H9 (cell line): ENCODE results near the gene IQCN. TPM values are rescaled to one million over a fixed set of nuclear protein-coding genes. Genes with fewer than 3 reads are reported as not detected.

Experiments used
- DNase-seq: peaks from one replicate; pipeline ENCODE4 v3.0.0-alpha.2; 2017
- H2AFZ ChIP-seq: one replicate; pipeline ENCODE4 v1.6.1; 2013; ENCODE audit warnings: mild to moderate bottlenecking, low read length, control low read depth, moderate library complexity
- H2AK5ac ChIP-seq: 2 replicates; pipeline ENCODE4 v1.6.1; 2013; ENCODE audit warnings: low read length, control low read depth, mixed read lengths; ENCODE audit not compliant: insufficient read length
- H2BK120ac ChIP-seq: one replicate; pipeline ENCODE4 v1.6.1; 2013; ENCODE audit warnings: low read depth, mild to moderate bottlenecking, low read length, control low read depth, inconsistent platforms; ENCODE audit not compliant: poor library complexity, severe bottlenecking
- H2BK12ac ChIP-seq: 2 replicates; pipeline ENCODE4 v1.6.1; 2013; ENCODE audit warnings: low read length, control low read depth, mixed read lengths, low read depth; ENCODE audit not compliant: insufficient read length
- H2BK15ac ChIP-seq: 2 replicates; pipeline ENCODE4 v1.6.1; 2013; ENCODE audit warnings: low read depth, low read length, control low read depth
- H2BK20ac ChIP-seq: one replicate; pipeline ENCODE4 v1.6.1; 2013; ENCODE audit warnings: low read depth, mild to moderate bottlenecking, low read length, control low read depth, inconsistent platforms; ENCODE audit not compliant: poor library complexity, severe bottlenecking
- H2BK5ac ChIP-seq: 2 replicates; pipeline ENCODE4 v1.6.1; 2013; ENCODE audit warnings: low read length, control low read depth, mixed read lengths; ENCODE audit not compliant: insufficient read length
- H3K14ac ChIP-seq: 2 replicates; pipeline ENCODE4 v1.6.1; 2013; ENCODE audit warnings: low read length, control low read depth; ENCODE audit not compliant: insufficient read depth
- H3K18ac ChIP-seq: 2 replicates; pipeline ENCODE4 v1.6.1; 2013; ENCODE audit warnings: low read depth, mild to moderate bottlenecking, mixed read lengths, low read length, control low read depth; ENCODE audit not compliant: insufficient read length
- H3K23ac ChIP-seq: 2 replicates; pipeline ENCODE4 v1.6.1; 2013; ENCODE audit warnings: low read length, control low read depth, mixed read lengths, low read depth; ENCODE audit not compliant: insufficient read length
- H3K23me2 ChIP-seq: 2 replicates; pipeline ENCODE4 v1.6.1; 2013; ENCODE audit warnings: low read depth, mild to moderate bottlenecking, mixed read lengths, low read length, control low read depth; ENCODE audit not compliant: insufficient read length, poor library complexity, severe bottlenecking
- H3K27ac ChIP-seq: 2 replicates; pipeline ENCODE4 v1.5.1; 2013; ENCODE audit warnings: low read length, control low read depth, mixed read lengths, low read depth; ENCODE audit not compliant: insufficient read length
- H3K27me3 ChIP-seq: 2 replicates; pipeline ENCODE4 v1.6.1; 2013; ENCODE audit warnings: low read length, control low read depth, inconsistent platforms; ENCODE audit not compliant: insufficient read depth
- H3K4ac ChIP-seq: 2 replicates; pipeline ENCODE4 v1.6.1; 2013; ENCODE audit warnings: low read depth, mild to moderate bottlenecking, control low read depth, inconsistent platforms, low read length, moderate library complexity
- H3K4me1 ChIP-seq: 2 replicates; pipeline ENCODE4 v1.6.1; 2013; ENCODE audit warnings: low read length, control low read depth, inconsistent platforms; ENCODE audit not compliant: insufficient read depth
- H3K4me2 ChIP-seq: 2 replicates; pipeline ENCODE4 v1.6.1; 2013; ENCODE audit warnings: low read length, control low read depth, mixed read lengths; ENCODE audit not compliant: insufficient read length, insufficient read depth
- H3K56ac ChIP-seq: 2 replicates; pipeline ENCODE4 v1.6.1; 2013; ENCODE audit warnings: low read depth, mild to moderate bottlenecking, mixed read lengths, low read length, control low read depth; ENCODE audit not compliant: insufficient read length
- H3K79me1 ChIP-seq: 2 replicates; pipeline ENCODE4 v1.6.1; 2013; ENCODE audit warnings: low read depth, mild to moderate bottlenecking, moderate library complexity, low read length, control low read depth, inconsistent platforms; ENCODE audit not compliant: insufficient read depth, poor library complexity, severe bottlenecking
- H3K79me2 ChIP-seq: 2 replicates; pipeline ENCODE4 v1.6.1; 2013; ENCODE audit warnings: low read length, control low read depth, inconsistent platforms; ENCODE audit not compliant: insufficient read depth
- H3K9ac ChIP-seq: 2 replicates; pipeline ENCODE4 v1.6.1; 2013; ENCODE audit warnings: low read length, control low read depth, mixed read lengths; ENCODE audit not compliant: insufficient read length; ENCODE audit errors: extremely low read depth
- H3K9me3 ChIP-seq: one replicate; pipeline ENCODE4 v1.6.1; 2013; ENCODE audit warnings: low read depth, low read length, inconsistent platforms; ENCODE audit not compliant: control insufficient read depth
- H3T11ph ChIP-seq: one replicate; pipeline ENCODE4 v1.6.1; 2013; ENCODE audit warnings: mild to moderate bottlenecking, low read length, control low read depth, inconsistent platforms
- H4K20me1 ChIP-seq: one replicate; pipeline ENCODE4 v1.6.1; 2013; ENCODE audit not compliant: control insufficient read depth, insufficient read length, insufficient read depth
- H4K5ac ChIP-seq: 2 replicates; pipeline ENCODE4 v1.6.1; 2013; ENCODE audit warnings: low read depth, mild to moderate bottlenecking, mixed read lengths, low read length, control low read depth; ENCODE audit not compliant: insufficient read length
- H4K8ac ChIP-seq: replicated peaks from 2 replicates; pipeline ENCODE4 v1.6.1; 2013; ENCODE audit warnings: low read length, control low read depth, mixed read lengths, low read depth; ENCODE audit not compliant: insufficient read length
- H4K91ac ChIP-seq: 2 replicates; pipeline ENCODE4 v1.6.1; 2013; ENCODE audit warnings: low read depth, mild to moderate bottlenecking, moderate library complexity, mixed read lengths, low read length, control low read depth; ENCODE audit not compliant: insufficient read length
- H3K27ac Mint-ChIP-seq, 3 experiments: 2 replicates in 2 of 3; 3 replicates in 1 of 3; pipeline ENCODE4 v1.8.0; 2020 to 2021; ENCODE audit warnings: mixed read lengths in 3 of 3, mild to moderate bottlenecking in 1 of 3, moderate library complexity in 1 of 3
- H3K27me3 Mint-ChIP-seq: 2 replicates; pipeline ENCODE4 v1.8.0; 2021; ENCODE audit warnings: low read depth, mild to moderate bottlenecking, moderate library complexity, mixed read lengths
- H3K36me3 Mint-ChIP-seq, 3 experiments: 2 replicates in 2 of 3; 3 replicates in 1 of 3; pipeline ENCODE4 v1.8.0; 2020 to 2021; ENCODE audit warnings: low read depth in 3 of 3, mixed read lengths in 3 of 3; ENCODE audit not compliant: insufficient read depth in 1 of 3
- H3K4me1 Mint-ChIP-seq, 2 experiments: 2 replicates each; pipeline ENCODE4 v1.8.0; 2020; ENCODE audit warnings: mixed read lengths in 2 of 2
- H3K4me3 Mint-ChIP-seq, 2 experiments: 2 replicates in 1 of 2; 3 replicates in 1 of 2; pipeline ENCODE4 v1.8.0; 2020 to 2021; ENCODE audit warnings: mild to moderate bottlenecking in 2 of 2, mixed read lengths in 2 of 2, moderate library complexity in 1 of 2
- H3K9me3 Mint-ChIP-seq, 2 experiments: 2 replicates in 1 of 2; 3 replicates in 1 of 2; pipeline ENCODE4 v1.8.0; 2020; ENCODE audit warnings: mild to moderate bottlenecking in 2 of 2, mixed read lengths in 2 of 2, moderate library complexity in 1 of 2
- WGBS: extraction: QIAGEN DNeasy Blood & Tissue Kit; methylation state at CpG from one replicate; pipeline ENCODE4 v1.1.7; 2013; ENCODE audit warnings: missing lambda C conversion rate, low lambda C conversion rate, mixed read lengths; ENCODE audit not compliant: insufficient read length; ENCODE audit errors: extremely low coverage; 5-methylcytosine and 5-hydroxymethylcytosine counted together
- total RNA-seq: library from RNA; stranded (reverse); gene quantifications from 2 replicates; pipeline ENCODE4 v1.2.1, GENCODE V29; 2021
- TF ChIP-seq, protein P1 (sequence below): fragments of 200-600 bp; sonication (generic); conservative IDR thresholded peaks from 3 replicates; pipeline ENCODE4 v1.8.0; 2021; ENCODE audit warnings: antibody characterized with exemption, mild to moderate bottlenecking

IQCN gene
- total RNA-seq, 1 experiment from 2014 or later, result 0.39 TPM

DNA sequence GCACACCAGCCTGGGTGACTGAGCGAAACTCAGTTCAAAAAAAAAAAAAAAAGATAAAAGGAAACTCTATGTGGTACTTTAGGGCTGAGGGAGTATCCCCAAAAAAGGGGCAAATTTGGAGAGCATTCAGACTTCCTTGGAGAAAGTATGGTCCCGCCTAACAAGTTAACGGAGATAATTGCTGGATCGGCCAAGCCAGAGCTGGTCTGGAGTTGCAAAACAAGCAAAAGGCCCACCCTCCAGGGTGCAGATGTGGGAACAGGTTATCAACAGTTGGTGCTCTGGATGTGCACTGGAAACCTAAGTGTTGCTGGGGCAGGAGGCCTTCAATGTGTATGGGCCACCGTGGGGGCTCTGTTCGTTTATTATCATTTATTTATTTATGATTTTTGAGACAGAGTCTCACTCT, 2.8 kb downstream of the IQCN start:
- Histone ChIP-seq H3K56ac (no peak overlapping the region), H3K14ac (no peak overlapping the region), H3K79me1 (no peaks in the 10 kb centered on the region), H2BK120ac (no peak overlapping the region), H3K23ac (no peak overlapping the region), H4K20me1 (no peaks in the 10 kb centered on the region), H3T11ph (no peak overlapping the region), H2BK5ac (no peak overlapping the region), H3K4me2 (no peak overlapping the region), H3K27me3 (no peaks in the 10 kb centered on the region), H3K9ac (no peak overlapping the region), H3K9me3 (no peaks in the 10 kb centered on the region), H3K4ac (no peak overlapping the region), H2BK15ac (no peak overlapping the region), H2AFZ (no peak overlapping the region), H2BK20ac (no peak overlapping the region), H4K91ac (no peak overlapping the region), H3K18ac (no peak overlapping the region), H3K79me2 (no peaks in the 10 kb centered on the region), H2AK5ac (no peak overlapping the region), H4K5ac (no peak overlapping the region), H4K8ac (no peak overlapping the region), H2BK12ac (no peak overlapping the region), H3K27ac (no peak overlapping the region), H3K4me1 (no peaks in the 10 kb centered on the region), H3K23me2 (no peaks in the 10 kb centered on the region)
- H3K27ac Mint-ChIP-seq, result no peak overlapping the region
- H3K36me3 Mint-ChIP-seq, result peaks cover 0 to 20% (median 6%) of the 10 kb centered on the region in 3 experiments; a peak in 4 of 7 replicates
- no peak overlapping the region for H3K4me3 Mint-ChIP-seq
- TF ChIP-seq, protein P1, sequence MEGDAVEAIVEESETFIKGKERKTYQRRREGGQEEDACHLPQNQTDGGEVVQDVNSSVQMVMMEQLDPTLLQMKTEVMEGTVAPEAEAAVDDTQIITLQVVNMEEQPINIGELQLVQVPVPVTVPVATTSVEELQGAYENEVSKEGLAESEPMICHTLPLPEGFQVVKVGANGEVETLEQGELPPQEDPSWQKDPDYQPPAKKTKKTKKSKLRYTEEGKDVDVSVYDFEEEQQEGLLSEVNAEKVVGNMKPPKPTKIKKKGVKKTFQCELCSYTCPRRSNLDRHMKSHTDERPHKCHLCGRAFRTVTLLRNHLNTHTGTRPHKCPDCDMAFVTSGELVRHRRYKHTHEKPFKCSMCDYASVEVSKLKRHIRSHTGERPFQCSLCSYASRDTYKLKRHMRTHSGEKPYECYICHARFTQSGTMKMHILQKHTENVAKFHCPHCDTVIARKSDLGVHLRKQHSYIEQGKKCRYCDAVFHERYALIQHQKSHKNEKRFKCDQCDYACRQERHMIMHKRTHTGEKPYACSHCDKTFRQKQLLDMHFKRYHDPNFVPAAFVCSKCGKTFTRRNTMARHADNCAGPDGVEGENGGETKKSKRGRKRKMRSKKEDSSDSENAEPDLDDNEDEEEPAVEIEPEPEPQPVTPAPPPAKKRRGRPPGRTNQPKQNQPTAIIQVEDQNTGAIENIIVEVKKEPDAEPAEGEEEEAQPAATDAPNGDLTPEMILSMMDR, result no peak
- H3K4me1 Mint-ChIP-seq, result peaks cover 6 to 7% of the 10 kb centered on the region in 2 experiments; a peak in 3 of 4 replicates
- H3K9me3 Mint-ChIP-seq, result peaks cover 0 to 3% of the 10 kb centered on the region in 2 experiments; a peak in 1 of 5 replicates
- H3K27me3 Mint-ChIP-seq, result peaks cover 4% of the 10 kb centered on the region
- no CpG with 5 or more reads among the region's 6 CpGs for WGBS
- no peak for DNase-seq
